Trophoblast cell (in vitro differentiated cells and primary cell): ENCODE results near the gene COL18A1.

Experiments
- DNase-seq, 2 donors: peaks; one replicate each; pipeline ENCODE4 v3.0.0-alpha.2; 2016
- H2AFZ ChIP-seq: 2 replicates; pipeline ENCODE4 v1.6.1; 2013; ENCODE audit warnings: low read length, moderate library complexity, mild to moderate bottlenecking; ENCODE audit not compliant: insufficient read depth, poor library complexity
- H2AK5ac ChIP-seq: 2 replicates; pipeline ENCODE4 v1.6.1; 2013; ENCODE audit warnings: mild to moderate bottlenecking, low read length
- H2BK120ac ChIP-seq: 2 replicates; pipeline ENCODE4 v1.6.1; 2013; ENCODE audit warnings: low read length, mild to moderate bottlenecking, moderate library complexity; ENCODE audit not compliant: insufficient read depth, poor library complexity
- H2BK12ac ChIP-seq: 2 replicates; pipeline ENCODE4 v1.6.1; 2013; ENCODE audit warnings: mild to moderate bottlenecking, low read length, moderate library complexity
- H2BK5ac ChIP-seq: 2 replicates; pipeline ENCODE4 v1.6.1; 2013; ENCODE audit warnings: low read length, low read depth, moderate library complexity, mild to moderate bottlenecking; ENCODE audit not compliant: poor library complexity
- H3K14ac ChIP-seq: 2 replicates; pipeline ENCODE4 v1.6.1; 2013; ENCODE audit warnings: mild to moderate bottlenecking, low read length
- H3K18ac ChIP-seq: 2 replicates; pipeline ENCODE4 v1.6.1; 2013; ENCODE audit warnings: mild to moderate bottlenecking, low read length
- H3K23ac ChIP-seq: 2 replicates; pipeline ENCODE4 v1.6.1; 2013; ENCODE audit warnings: low read length
- H3K27ac ChIP-seq: 2 replicates; pipeline ENCODE4 v1.5.1; 2013; ENCODE audit warnings: low read depth, mild to moderate bottlenecking, inconsistent platforms, low read length, moderate library complexity
- H3K27me3 ChIP-seq: 2 replicates; pipeline ENCODE4 v1.6.1; 2013; ENCODE audit warnings: inconsistent platforms, mild to moderate bottlenecking, low read length, moderate library complexity; ENCODE audit not compliant: insufficient read depth
- H3K36me3 ChIP-seq, 2 experiments: 1 replicate in 1 of 2; 2 replicates in 1 of 2; pipeline ENCODE4 v1.6.1; 2013; ENCODE audit warnings: low read length in 2 of 2, mild to moderate bottlenecking in 2 of 2, moderate library complexity in 1 of 2; ENCODE audit not compliant: insufficient read depth in 2 of 2, control insufficient read depth in 1 of 2
- H3K4ac ChIP-seq: 2 replicates; pipeline ENCODE4 v1.6.1; 2013; ENCODE audit warnings: low read depth, mild to moderate bottlenecking, low read length, moderate library complexity
- H3K4me1 ChIP-seq, 2 experiments: 1 replicate in 1 of 2; 2 replicates in 1 of 2; pipeline ENCODE4 v1.6.1; 2013; ENCODE audit warnings: low read length in 2 of 2, mild to moderate bottlenecking in 2 of 2, moderate library complexity in 1 of 2; ENCODE audit not compliant: insufficient read depth in 2 of 2, control insufficient read depth in 1 of 2
- H3K4me2 ChIP-seq: 2 replicates; pipeline ENCODE4 v1.6.1; 2013; ENCODE audit warnings: inconsistent platforms, mild to moderate bottlenecking, low read length, moderate library complexity
- H3K4me3 ChIP-seq: 2 replicates; pipeline ENCODE4 v1.5.1; 2013; ENCODE audit warnings: mild to moderate bottlenecking, low read depth, low read length, inconsistent platforms
- H3K79me1 ChIP-seq: one replicate; pipeline ENCODE4 v1.6.1; 2013; ENCODE audit warnings: low read length
- H3K79me2 ChIP-seq: 2 replicates; pipeline ENCODE4 v1.6.1; 2013; ENCODE audit warnings: low read length, mild to moderate bottlenecking; ENCODE audit not compliant: control insufficient read depth, insufficient read depth, poor library complexity
- H3K9ac ChIP-seq: 2 replicates; pipeline ENCODE4 v1.6.1; 2013; ENCODE audit warnings: mild to moderate bottlenecking, low read length
- H3K9me3 ChIP-seq: 2 replicates; pipeline ENCODE4 v1.6.1; 2013; ENCODE audit warnings: low read depth, mild to moderate bottlenecking, control low read depth, inconsistent platforms, low read length; ENCODE audit not compliant: insufficient read depth
- H4K12ac ChIP-seq: 2 replicates; pipeline ENCODE4 v1.6.1; 2013; ENCODE audit warnings: low read depth, mild to moderate bottlenecking, low read length, moderate library complexity
- H4K8ac ChIP-seq: 2 replicates; pipeline ENCODE4 v1.6.1; 2013; ENCODE audit warnings: low read depth, mild to moderate bottlenecking, low read length, moderate library complexity
- H4K91ac ChIP-seq: one replicate; pipeline ENCODE4 v1.6.1; 2013; ENCODE audit warnings: low read depth, mild to moderate bottlenecking, low read length, moderate library complexity
- WGBS: extraction: QIAGEN DNeasy Blood & Tissue Kit; methylation state at CpG from one replicate; pipeline ENCODE4 v1.1.7; 2013; ENCODE audit warnings: missing lambda C conversion rate; ENCODE audit not compliant: insufficient read length, insufficient coverage; ENCODE audit errors: extremely low coverage; 5-methylcytosine and 5-hydroxymethylcytosine counted together

COL18A1 gene

DNA sequence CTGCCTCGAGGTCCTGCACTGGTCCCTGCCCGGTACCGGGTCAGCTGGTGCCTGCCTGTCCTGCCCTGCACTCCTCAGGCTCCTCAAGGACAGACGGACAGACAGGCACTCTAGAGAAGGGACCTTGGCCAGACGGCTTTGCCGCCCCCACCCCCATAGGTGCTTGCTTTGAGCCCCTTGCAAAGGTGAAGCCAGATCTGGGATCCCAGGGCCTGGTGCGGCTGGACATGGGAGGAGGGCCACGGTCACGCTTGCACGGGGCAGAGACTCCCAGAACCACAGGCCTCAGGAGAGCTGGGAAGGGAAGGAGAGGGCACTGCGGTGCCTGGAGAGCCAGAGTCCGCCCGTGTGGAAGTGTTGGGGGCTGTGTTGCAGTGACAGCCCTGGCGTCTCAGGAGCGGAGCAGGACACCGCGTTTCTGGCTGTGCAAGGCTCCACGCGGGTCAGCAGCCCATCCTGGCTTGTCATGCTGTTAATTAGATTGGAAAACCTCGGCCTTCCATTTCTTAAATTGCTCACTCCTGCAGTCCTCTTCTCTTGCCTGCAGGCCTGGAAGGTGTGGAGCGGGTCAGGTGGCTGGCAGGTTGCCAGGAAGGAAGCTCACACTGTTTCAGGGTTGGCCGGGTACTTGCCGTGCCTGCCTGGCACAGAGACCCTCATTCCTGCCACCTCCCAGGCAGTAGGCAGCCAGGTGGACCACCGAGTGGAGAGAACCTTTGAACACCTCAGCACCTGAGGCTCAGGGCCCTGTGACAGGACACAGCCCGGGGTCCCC, 16.3 kb downstream of the COL18A1 start:
- Histone ChIP-seq H3K27me3 (no peaks in the 10 kb centered on the region), H2AFZ (no peak overlapping the region), H3K79me2 (peaks cover 17% of the 10 kb centered on the region), H3K9me3 (peaks cover 6% of the 10 kb centered on the region), H4K91ac (no peak overlapping the region), H2BK12ac (peak overlapping the region; percentile 7), H3K23ac (no peak overlapping the region), H3K27ac (no peak overlapping the region), H2AK5ac (peak overlapping the region; percentile 22), H3K14ac (no peak overlapping the region), H4K12ac (no peak overlapping the region), H3K4ac (no peak overlapping the region), H3K18ac (peak overlapping the region; percentile 25), H3K4me1 (peaks cover 14 to 16% of the 10 kb centered on the region in 2 experiments), H2BK120ac (no peak overlapping the region), H3K36me3 (peaks cover 20 to 24% of the 10 kb centered on the region in 2 experiments), H3K9ac (no peak overlapping the region), H3K4me3 (no peak overlapping the region), H4K8ac (no peak overlapping the region), H3K4me2 (no peak overlapping the region), H2BK5ac (no peak overlapping the region), H3K79me1 (no peaks in the 10 kb centered on the region)
- no peak for DNase-seq
- no CpG with 5 or more reads among the region's 25 CpGs for WGBS

DNA sequence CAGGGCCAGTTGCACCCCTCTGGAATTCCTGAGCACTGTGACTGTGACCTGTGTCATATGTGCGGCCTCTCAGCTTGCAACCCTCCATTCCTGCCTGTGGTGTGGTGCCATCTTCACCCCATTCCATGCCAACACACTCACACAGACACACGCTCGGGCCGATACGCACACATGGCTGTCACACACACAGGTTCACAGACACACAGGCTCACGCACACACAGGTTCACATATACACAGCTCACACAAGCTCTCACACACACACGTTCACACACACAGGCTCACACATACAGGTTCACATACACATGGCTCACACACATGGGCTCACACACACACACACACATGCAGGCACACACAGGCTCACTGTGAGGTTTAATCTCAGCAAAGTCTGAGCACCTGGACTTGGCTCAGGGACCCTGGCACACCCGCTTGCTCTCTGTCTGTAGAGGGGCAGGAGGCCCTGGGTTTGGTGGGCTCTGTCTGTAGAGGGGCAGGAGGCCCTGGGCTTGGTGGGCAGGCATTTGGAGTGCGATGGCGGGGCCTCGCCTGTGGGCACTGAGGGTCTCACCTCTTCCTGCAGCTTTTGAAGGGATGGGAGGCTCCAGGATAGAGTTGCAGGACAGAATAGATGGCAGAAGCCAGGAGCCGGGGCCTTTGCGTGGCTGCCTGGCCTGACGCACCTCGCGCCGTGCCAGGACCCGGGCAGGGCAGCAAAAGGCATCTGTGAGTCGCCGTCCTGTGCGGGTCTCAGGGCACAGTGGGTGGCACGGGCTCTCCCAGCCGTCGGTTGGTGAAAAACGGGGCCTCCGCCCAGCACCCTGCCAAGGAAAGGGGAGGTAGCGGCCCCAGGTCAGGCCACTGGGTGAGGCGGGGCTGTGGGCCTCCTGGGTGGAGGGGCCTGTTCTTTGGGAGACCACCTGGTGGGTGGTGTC, 17.1 kb downstream of the COL18A1 start:
- H2BK120ac ChIP-seq: no peak overlapping the region
- H3K9me3 ChIP-seq: peaks cover 6% of the 10 kb centered on the region
- no CpG with 5 or more reads among the region's 28 CpGs for WGBS
- no peak overlapping the region for H2BK5ac ChIP-seq
- H3K9ac ChIP-seq: no peak overlapping the region
- no peak overlapping the region for H3K4me3 ChIP-seq
- H2AK5ac ChIP-seq: no peak overlapping the region
- DNase-seq: no peak
- H2BK12ac ChIP-seq: no peak overlapping the region
- H3K79me2 ChIP-seq: peaks cover 19% of the 10 kb centered on the region
- no peak overlapping the region for H3K23ac ChIP-seq
- H3K18ac ChIP-seq: peak overlapping the region; percentile 23
- H4K12ac ChIP-seq: no peak overlapping the region
- H3K27ac ChIP-seq: no peak overlapping the region
- H4K8ac ChIP-seq: no peak overlapping the region
- no peak overlapping the region for H4K91ac ChIP-seq
- H2AFZ ChIP-seq: no peak overlapping the region
- peaks cover 20 to 24% of the 10 kb centered on the region in 2 experiments for H3K36me3 ChIP-seq
- H3K4me1 ChIP-seq: peaks cover 20 to 24% of the 10 kb centered on the region in 2 experiments
- H3K27me3 ChIP-seq: no peaks in the 10 kb centered on the region
- H3K14ac ChIP-seq: no peak overlapping the region
- no peak overlapping the region for H3K4me2 ChIP-seq
- H3K4ac ChIP-seq: peak overlapping the region; percentile 28
- H3K79me1 ChIP-seq: peaks cover 6% of the 10 kb centered on the region

DNA sequence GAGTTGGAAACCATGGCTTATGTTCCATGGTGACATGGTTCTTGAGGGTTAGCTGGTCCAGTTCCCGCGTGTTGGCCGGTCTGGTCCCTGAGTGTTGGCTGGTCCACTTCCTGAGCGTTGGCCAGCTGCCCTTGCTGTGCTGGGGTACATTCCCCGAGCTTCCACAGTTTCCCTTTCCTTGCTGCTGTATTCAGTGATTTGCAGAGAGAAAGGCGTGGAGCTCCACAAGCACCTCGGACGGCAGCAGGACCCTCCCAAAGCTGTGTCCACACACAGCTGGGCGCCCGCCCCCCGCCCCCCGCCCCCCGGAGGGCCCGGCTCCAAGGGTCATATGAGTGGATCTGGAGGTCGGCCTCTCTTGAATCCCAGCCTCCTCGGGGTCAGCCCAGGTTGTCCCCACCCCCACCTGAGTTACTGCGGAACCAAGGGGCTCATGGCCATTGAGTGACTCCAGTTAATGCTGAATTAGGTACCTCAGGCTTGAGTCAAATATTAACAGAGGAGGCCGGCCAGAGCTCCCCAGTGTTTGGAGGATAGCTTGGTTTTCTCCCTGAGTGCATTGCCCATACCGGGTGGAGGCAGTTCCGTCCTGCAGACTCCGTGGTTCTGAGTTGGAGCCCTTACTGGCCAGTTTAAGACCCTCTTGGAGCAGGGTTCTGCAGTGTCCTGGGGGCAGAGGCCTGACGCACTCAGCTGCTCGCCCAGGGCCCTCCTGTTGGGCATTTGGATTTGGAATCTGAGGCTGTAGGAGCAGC, 18.4 kb downstream of the COL18A1 start:
- Histone ChIP-seq H2BK120ac (no peak overlapping the region), H2AK5ac (no peak overlapping the region), H4K91ac (no peak overlapping the region), H2BK12ac (no peak overlapping the region), H4K12ac (no peak overlapping the region), H3K9me3 (peaks cover 6% of the 10 kb centered on the region), H3K4me3 (peak overlapping the region; percentile 14), H3K4me2 (no peak overlapping the region), H3K14ac (no peak overlapping the region), H3K23ac (no peak overlapping the region), H3K79me2 (peaks cover 19% of the 10 kb centered on the region), H3K4ac (no peak overlapping the region), H3K27ac (no peak overlapping the region), H3K18ac (no peak overlapping the region), H3K79me1 (peaks cover 14% of the 10 kb centered on the region), H3K4me1 (peaks cover 29 to 34% of the 10 kb centered on the region in 2 experiments), H2BK5ac (no peak overlapping the region), H4K8ac (no peak overlapping the region), H3K9ac (no peak overlapping the region), H2AFZ (no peak overlapping the region), H3K27me3 (no peaks in the 10 kb centered on the region), H3K36me3 (peaks cover 19 to 24% of the 10 kb centered on the region in 2 experiments)
- no CpG with 5 or more reads among the region's 23 CpGs for WGBS
- DNase-seq: no peak
